ENCODE measurements around the gene MYH9.
"Not testable (repeated sequence)": the region's sequence is repeated elsewhere in the genome, so short reads cannot be mapped to it uniquely, and the experiment has no call there.

The MYH9 gene

DNA sequence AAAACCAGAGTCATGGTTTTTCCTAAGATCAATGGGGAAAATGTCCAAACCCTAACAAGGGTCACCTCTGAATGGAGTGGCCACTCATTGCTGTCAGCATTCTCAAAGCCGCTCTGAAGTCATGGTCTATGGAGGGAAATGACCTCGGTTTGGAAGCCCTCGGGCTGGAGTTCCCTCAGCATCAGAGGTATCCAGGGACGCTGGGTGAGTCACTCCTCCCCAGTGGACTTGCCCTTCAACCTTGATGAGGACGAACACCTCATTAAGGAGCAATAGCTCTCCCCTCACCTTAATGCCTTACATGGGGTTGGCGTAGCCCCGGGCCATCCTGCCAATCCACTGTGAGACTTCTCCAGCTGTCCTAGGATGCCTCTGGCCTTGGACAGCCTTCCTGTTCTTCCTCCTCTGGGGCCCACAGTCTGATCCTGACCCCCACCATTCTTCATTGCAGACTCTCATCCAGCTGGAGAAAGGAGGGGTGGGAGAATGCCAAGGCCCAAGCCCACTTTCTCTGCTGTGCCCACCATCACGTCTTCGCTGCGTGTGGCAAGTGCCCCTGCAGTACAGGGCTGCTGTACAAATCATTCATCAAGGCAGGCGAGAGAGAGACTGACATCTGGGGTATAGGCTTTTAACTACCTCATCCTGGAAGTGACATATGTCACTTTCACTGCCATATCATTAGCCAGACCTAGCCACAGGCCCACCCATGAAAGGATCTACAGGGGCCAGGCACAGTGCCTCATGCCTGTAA lies 25.4 kb upstream of the MYH9 start:
- DNase-seq (ENCODE audit: low read depth) = no peak

DNA sequence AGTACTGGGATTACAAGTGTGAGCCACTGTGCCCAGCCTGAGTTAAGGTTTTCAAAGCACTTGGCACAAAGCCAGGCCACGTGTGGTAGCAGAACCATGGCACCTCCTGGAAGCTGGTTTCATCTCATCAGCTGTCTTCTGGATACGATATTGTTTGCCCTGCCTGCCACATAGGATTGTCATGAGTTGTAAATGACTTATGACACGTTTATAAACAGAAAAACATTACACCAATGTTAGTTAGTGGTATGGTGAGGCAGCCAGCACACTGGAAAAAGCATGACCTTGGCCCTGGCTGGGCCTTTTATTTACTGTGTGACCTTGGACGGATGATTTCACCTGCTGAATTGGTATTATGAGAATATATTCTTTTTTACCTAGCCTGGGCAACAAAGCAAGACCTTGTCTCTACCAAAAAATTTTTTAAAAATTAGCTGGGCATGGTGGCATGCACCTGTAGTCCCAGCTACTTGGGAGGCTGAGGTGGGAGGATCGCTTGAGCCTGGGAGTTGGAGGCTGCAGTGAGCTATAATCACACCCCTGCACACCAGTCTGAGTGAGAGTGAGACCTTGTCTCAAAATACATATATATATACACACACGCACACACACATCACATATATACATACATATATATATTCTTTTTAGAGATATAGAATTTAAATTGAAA lies 24.0 kb upstream of the MYH9 start:
- no peak for DNase-seq (ENCODE audit: low read depth)

DNA sequence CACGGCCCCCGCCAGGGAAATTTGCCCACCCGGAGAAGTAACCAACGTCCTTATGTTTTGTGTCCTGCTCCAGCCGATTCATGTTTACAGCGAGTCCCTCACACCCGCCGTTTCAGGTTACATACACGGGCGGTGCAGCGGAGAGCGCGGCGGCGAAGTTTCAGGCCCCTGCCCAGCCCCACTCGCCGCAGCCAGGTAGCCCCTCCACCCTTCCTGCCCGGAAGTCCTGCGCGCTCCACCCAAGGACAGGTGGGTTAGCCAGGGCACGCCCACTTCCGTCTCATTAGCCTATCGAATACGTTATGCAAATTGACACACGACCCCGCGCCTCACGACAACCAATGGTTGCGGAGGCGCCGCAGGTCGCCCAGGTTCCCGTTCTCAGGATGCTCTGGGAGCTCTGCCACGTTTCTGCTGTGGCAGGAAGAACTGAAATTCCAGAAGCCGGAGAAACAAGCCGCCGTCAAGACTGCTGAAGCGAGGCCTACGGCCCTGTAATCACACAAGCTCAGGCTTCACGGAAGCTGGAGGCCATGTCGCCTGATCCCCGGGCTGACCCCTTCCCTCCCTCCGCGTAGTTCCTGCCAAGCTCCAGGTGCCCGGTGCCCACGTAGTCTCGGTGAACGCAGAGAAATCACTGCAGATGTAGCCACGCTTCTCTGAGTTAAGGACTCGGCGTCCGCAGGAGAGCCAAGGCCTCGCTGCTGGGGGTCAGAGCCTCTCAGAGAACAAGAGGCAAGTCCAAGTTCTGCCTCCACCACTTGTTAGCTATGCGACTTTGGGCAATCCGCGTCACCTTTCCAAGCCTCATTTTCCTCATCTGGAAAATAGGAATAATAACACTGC lies 22.4 kb upstream of the MYH9 start:
- DNase-seq (ENCODE audit: low read depth) = no peak

DNA sequence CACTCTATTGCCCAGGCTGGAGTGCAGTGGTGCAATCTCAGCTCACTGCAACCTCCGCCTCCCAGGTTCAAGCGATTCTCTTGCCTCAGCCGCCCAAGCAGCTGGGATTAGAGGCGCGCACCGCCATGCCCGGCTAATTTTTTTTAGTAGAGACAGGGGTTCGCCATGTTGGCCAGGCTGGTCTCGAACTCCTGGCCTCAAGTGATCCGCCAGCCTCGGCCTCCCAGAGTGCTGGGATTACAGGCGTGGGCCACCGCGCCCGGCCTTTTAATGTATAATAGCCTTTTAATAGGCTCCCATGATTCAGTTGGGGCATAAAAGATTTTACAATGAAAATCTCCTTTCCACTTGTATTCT lies 21.8 kb upstream of the MYH9 start:
- DNase-seq (ENCODE audit: low read depth) = not testable (repeated sequence)

DNA sequence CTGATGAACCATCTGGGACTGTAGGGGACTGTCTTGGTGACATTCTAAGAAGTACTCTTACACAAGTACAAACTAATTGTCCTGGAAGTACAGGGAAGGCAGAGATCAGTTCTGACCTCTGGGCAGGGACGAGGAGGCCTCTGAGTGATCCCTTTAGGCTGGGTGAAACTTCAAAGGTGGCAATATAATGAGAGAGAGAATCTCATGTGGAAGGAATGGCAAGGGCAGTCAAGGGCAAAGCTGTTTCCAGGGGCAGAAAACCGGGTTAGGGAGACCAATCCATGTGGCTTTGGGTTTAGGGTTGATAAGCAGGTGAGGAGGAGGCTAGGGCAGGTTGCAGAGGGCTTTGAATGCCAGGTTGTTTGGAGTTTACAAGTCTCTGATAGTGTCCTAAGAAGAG lies 21.3 kb upstream of the MYH9 start:
- no peak for DNase-seq (ENCODE audit: low read depth)

DNA sequence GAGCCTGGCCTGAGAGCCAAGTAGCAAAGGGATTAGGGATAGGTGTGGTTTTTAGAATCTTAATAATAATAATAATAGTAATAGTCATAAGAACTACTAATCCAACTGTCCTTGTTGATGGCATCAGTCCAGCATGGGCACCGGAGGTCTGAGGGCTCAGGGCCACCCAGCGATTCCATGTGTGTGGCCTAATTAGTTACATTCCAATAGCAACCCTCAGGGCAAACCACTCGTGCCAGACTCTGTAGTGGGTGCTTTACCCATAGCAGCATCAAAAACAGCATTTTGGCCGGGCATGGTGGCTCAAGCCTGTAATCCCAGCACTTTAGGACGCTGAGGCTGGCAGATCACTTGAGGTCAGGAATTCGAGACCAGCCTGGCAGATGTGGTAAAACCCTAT lies 19.0 kb upstream of the MYH9 start:
- DNase-seq (ENCODE audit: low read depth) = no peak

DNA sequence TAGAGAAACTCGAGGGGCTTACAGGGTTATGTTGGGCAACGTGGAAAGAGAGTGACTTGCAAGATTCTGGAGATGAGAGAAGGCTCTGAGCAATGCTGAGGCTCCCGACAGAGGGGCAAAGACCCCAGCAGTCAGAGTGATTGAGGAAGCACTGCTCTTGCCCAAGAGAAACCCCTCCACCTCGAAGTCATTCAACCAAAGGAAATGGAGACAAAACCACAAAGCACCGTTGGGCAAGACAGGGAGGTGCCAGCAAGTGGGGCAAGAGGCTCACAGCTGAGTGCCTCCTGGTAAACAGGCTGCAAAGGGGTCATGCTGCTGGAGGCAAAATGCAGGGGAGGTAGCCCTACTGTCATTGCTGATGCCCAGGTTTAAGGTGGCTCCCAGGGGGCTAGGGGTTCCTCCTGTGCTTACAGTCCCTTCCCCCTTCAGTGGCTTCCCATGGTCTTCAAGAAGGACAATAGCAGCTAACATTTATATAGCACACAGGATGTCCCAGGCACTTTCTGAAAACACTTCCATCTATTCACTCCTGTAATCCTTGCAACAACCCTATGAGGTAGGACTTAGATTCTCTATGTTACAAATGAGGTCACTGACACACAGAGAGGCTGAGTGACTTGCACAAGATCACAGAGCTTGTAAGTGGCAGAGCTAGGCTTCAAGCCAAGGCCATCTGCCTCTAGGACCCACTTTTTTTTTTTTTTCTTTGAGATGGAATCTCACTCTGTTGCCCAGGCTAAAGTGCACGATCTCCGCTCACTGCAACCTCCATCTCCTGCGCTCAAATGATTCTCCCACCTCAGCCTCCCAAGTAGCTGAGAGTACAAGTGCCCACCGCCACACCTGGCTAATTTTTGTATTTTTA lies 18.1 kb upstream of the MYH9 start:
- no peak for DNase-seq (ENCODE audit: low read depth)

DNA sequence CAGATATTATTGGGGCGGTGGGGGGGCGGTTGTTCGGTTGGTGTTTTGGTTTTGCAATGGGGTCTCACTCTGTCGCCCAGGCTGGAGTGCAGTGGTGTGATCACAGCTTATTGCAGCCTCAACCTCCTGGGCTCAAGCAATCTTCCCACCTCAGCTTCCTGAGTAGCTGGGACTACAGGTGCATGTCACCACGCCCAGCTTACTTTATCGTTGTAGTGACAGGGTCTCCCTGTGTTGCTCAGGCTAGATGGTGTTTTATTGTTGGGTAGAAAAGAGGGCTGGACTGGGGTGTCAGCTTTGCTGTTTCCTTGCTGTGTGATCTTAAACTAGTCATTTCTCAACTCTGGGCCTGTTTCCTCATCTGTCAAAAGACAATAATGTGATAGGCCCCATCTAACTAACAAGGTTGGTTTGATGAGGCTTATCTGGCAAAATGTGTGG lies 17.5 kb upstream of the MYH9 start:
- no peak for DNase-seq (ENCODE audit: low read depth)

DNA sequence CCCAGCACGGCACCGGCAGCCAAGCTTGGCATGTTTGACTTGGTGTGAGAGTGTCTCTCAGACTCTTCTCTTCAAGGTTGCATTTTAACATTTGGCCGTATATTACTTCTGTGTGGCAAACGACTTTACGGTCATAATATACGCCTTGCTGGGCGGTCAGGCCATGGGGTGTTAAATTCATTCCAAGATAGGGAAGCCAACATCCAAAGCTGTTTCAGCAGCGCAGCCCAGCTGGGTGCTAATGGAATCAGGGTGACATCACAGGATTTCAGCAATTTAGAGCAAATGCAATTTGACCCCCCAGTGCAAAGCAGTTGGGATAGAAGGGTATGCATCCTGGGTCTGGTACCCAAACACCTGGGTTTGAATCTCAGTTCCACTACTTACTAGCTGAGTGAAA lies 16.7 kb upstream of the MYH9 start:
- DNase-seq (ENCODE audit: low read depth) = no peak

DNA sequence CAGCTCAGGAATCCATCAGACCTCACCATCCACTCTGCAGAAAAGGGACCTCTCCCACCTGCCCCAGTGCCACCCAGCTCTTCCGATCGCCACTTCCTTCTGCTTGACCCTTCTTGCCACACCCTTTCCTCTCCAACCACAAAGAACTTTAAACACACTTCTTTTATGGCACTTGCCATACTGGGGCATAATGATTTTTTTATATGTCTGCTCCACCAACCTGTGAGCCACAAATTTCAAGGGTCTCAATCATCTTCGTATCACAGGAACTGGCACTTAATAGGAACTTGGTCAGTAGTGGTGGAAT lies 11.7 kb upstream of the MYH9 start:
- DNase-seq (ENCODE audit: low read depth) = no peak

DNA sequence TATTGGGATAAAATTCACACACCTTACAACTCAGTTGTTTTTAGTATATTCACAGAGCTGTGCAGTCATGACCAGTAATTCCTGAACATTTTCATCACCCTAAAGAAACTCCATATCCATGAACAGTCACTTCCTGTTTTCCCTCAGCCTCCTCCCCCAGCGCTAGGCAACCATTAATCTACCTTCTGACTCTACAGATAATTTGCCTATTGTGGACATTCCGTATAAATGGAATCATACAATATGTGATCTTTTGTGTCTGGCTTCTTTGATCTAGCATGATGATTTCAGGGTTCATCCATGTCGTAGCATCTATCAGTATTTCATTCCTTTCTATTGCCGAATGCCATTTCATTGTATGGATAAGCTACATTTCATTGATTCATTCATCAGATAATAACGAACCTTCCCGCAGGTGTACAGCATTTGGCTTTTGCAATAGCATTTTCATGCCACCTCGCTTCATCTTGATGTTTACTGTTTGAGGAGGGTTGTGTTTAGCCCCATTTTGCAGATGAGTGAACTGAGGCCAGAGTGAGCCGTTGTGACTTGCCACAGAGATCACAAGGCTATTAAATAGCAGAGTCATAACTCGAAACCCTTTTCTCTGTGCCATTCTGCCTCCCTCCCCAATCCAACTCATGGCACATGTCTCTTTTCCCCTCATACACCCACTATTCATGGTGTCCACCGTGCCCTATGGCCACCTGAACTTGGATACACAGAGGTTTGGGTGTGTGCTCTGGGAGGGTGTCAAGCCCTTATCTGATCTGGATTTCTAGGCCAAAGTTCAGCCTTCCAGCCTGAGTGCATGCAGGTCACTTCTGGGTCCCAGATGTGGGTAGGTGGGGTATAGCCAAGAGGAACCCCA lies 11.1 kb upstream of the MYH9 start:
- DNase-seq (ENCODE audit: low read depth) = no peak

DNA sequence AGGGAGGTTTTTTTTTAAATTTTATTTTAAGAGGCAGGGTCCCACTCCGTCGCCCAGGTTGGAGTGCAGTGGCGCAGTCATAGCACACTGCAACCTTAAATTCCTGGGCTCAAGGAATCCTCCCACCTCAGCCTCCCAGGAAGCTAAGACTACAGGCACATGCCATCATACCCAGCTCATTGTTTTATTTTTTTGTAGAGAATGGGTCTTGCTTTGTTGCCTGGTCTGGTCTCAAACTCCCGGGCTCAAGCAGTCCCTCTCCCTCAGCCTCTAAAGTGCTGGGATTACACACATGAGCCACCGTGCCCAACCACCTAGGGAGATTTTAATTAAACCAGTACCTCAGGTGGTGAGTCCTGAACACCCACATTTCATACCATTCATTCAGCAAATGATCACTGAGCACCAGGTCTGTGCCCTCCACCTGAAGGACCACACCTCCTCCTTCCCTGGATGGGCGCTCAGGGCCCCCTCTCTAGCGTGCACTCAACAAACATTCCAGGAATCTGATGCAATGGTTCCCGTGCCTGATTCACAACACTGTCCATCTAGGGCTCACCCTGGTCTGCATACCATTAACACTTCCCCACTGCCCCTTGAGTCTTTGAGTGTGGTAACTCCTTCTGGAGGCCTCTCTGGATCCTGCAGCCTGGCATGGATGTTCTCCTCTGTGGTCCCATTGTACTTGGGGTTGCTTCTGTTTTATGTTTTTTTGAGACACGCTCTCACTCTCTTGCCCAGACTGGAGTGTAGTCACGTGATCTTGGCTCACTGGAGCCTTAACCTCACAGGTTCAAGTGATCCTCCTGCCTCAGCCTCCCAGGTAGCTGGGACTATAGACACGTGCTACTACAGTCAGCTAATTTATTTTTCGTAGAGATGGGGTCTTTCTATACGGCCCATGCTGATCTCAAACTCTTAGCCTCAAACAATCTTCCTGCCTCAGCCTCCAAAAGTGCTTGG lies 9.6 kb upstream of the MYH9 start:
- DNase-seq (ENCODE audit: low read depth) = no peak

DNA sequence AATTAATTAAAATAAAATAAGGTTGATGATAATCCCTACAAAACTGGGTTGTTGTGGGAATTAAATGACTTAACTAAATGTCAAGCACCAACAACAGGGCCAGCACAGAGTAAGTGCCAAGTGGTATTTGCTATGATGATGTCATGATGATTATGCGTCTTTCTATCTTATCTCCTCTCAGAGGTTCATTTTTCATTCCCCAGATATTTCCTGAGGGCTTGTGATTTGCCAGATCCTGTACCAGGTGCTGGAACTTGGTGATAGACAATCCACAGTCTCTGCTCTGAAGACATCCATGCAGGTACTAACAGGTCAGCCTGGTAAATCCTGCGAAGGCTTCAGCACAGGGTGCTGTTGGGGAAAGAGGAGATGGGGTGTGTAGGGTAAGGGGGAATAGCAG lies 8.1 kb upstream of the MYH9 start:
- no peak for DNase-seq (ENCODE audit: low read depth)

DNA sequence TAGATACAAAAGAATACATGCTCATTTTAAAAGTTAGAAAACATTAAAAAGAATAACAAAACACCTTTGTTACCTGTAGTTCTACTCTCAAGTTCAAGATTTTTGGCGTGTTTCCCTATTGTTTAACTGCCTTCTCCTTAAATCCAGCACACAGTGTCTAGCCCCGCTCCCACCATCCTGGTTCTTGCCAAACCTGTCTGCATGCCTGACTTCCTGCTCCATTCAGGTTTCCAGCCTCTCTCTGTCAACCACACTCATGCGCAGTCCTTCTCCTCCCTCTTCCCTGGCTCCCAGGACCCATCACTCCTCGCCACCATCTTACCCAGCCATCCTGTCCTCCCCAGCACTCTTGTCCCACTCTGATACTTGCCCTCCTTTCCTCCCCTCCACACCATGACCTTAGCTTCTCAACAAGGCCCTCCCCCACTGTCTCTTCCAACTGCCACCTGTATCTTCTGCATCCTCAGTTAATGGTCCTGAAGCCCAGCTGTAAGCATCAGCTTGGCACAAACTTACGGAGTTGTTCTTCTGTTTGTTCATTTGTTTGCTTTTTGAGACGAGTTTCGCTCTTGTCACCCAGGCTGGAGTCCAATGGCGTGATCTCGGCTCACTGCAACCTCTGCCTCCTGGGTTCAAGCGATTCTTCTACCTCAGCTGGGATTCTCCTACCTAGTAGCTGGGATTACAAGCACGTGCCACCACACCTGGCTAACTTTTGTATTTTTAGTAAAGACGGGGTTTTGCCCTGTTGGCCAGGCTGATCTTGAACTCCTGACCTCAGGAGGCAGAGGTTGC lies 7.5 kb upstream of the MYH9 start:
- no peak for DNase-seq (ENCODE audit: low read depth)

DNA sequence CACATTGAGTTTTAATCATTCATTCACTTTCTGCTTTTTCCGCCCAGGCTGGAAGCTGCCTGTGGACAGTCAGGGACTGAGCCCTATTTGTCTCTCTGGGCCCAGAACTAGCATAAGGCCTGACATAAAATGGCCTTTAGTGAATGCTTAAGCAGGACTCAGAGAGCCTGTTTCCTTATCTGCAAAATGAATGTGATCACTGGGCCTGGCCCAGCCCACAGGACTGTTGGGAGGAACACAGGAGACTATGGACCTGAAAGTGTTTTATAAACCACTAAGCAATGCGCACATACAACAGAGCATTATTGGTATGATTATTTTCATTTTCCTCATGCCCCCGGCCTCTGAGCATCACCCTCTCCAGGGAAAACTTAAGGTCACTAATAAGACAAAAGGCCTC lies 3.9 kb upstream of the MYH9 start:
- no peak for DNase-seq (ENCODE audit: low read depth)

DNA sequence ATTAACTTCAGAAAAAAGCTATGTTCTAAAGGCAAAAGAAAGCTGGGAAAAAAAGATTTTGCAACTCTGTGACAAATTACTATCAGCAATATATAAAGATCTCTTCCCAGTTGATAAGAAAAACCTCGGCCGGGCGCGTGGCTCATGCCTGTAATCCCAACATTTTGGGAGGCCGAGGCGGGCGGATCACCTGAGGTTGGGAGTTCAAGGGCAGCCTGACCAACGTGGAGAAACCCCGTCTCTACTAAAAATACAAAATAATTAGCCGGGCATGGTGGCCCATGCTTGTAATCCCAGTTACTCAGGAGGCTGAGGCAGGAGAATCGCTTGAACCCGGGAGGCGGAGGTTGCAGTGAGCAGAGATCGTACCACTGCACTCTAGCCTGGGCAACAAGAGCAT lies 1.4 kb upstream of the MYH9 start:
- DNase-seq (ENCODE audit: low read depth) = not testable (repeated sequence)

DNA sequence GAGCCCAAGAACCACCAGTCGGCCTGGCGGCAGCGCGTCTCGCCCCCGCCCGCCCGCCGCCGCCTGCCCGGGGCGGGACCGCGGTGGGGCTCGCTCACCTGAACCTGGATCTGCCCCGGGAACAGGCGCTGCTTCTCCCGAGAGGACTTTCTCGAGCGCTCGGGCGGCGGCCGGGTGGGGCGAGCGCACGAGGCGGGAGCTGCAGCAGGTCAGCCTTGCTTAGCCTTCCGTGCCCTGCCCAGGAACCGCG lies 133 bp downstream of the MYH9 start:
- DNase-seq (ENCODE audit: low read depth) = no peak

DNA sequence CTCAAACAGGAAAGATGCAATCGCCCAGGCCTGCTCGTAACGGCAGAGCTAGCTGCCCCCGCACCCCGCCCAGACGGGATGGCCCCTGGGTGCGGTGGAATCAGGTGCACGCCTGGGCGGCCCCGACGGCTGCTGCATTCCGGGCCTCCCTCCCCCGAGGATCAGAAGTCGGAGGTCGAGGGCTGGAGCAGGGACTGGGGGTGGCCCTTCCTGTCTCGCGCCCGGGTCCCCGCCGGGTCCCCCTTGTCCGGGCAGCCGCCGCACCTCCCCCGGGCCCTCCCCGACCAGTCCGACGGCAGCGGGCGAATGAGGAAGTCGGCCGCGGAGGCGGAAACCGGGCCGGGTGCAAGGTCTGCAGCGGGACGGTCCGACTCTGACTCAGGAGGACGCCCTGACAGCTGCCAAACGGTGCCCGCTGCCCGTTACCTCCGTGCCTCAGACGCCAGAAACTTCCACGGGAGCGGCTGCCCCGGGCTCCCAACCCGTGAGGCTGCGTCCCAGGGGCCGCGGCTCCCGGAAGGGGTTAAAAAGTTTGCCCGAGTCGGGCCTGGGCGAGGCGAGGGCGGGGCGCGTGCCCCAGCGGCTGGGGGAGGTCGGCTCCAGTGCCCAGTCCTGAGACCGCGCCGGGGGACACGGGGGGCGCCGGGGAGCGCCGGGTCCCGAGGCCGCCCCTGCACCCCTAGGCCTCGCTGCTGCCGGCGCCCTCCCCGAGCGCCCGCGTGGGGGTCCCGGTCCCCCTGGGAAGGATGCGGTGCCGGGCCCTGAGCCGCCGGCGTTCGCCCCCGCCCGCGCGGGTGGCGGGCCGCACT lies 663 bp downstream of the MYH9 start:
- DNase-seq (ENCODE audit: low read depth) = no peak
